RKO (cell line): Measurements from ENCODE around the gene ARFGAP1.

Experiments
- DNase-seq: peaks from one replicate; pipeline ENCODE4 v3.0.0-alpha.2; 2016; ENCODE audit warnings: low spot score

ARFGAP1 gene

DNA sequence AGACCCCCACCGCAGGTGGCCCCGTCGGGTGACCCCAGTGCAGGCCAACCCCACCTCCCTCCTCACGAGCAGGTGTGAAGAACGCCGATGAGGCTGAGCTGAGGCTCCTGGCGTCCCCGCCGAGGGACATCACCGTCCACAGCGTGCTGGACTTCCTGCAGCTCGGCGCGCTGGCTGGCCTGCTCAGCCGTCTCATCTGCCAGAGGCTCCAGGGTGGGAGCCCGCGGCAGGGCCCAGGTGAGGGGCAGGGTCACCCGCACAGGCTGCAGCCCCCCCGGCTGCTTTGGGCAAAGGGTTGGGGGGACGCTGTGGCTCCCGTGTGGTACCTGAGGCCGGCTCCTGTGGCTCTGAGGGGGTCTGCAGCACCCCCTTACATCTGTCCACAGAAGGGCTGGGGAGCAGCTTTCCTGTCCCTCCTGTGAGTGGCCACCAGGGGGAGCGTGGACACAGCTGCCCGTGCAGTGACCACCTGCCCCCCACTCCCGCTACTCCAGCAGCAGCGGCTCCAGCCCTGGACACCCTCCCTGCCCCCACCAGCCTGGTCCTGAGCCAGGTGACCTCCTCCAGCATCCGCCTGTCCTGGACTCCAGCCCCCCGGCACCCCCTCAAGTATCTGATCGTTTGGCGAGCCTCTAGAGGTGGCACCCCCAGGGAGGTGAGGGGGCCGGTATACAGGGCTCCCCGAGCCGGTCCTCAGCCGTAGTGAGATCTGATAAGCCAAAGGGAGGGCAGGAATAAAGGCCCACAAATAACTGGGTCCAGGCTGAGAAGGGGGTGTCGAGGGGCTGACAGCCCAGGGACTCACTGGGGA, 36.9 kb downstream of the ARFGAP1 start:
- peak; percentile 55 for DNase-seq

DNA sequence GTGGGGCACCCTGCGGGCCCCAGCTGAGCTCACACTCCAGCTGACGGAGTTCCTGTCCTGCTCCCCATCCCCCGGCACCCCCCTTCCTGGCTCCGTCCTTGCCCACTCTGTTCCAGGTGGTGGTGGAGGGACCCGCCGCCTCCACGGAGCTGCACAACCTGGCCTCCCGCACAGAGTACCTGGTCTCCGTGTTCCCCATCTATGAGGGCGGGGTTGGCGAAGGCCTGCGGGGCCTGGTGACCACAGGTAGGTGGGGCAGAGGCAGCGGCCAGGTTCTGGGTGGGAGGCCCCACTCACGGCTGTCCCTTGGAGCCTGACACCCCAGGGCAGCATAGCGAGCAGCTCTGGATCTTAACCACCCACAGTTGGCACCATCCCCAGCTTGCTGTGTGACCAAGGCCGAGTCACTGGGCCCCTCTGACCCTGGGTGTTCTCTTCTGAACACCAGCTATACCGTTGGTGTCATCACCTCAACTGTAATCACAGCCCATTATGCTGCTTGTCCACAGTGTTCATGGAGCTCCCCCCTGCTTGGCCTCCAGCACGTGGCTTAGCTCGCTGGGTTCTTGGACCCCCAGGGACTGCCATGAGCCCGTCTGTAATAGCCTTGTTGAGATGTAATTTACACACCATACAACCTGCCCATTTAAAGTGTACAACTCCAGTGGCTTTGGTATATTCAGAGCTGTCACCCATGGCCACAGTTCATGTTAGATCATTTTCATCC, 37.8 kb downstream of the ARFGAP1 start:
- DNase-seq: peak; percentile 33

DNA sequence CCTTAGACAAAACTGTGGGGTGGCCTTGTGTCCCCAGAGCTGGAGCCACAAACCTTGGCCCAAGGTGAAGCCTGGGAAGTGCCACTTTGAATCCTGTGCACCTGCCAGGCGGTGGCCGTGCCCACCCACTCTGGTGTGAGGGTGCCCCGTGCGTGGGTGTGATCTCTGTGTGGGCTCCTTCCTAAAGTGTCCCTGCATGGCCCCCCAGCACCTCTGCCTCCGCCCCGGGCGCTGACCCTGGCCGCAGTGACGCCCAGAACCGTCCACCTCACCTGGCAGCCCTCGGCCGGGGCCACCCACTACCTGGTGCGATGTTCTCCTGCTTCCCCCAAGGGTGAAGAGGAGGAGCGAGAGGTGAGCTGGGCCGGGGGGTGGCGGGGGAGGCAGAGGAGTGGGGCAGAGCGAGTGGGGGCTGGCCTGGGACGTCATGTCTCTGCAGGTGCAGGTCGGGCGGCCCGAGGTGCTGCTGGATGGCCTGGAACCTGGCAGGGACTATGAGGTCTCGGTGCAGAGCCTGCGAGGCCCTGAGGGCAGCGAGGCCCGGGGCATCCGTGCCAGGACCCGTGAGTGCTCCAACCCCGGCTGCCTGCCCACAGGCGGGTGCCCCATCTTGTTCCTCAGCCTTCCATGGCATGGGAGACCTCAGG, 38.7 kb downstream of the ARFGAP1 start:
- DNase-seq: no peak

DNA sequence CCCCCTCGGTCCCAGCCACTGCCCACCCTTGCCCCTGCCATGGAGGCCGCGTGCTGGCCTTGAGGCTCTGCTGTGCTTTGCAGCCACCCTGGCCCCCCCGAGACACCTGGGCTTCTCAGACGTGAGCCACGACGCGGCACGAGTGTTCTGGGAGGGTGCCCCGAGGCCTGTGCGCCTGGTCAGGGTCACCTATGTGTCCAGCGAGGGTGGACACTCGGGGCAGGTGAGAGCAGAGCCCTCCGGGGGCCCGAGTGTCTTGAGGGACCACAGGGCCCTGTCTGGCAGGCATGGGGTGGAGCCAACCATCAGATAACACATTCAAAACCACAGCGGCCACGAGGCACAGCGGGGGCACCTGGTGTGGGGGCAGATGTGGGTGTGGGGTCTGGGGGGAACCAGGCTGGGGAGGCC, 39.2 kb downstream of the ARFGAP1 start:
- DNase-seq: no peak

DNA sequence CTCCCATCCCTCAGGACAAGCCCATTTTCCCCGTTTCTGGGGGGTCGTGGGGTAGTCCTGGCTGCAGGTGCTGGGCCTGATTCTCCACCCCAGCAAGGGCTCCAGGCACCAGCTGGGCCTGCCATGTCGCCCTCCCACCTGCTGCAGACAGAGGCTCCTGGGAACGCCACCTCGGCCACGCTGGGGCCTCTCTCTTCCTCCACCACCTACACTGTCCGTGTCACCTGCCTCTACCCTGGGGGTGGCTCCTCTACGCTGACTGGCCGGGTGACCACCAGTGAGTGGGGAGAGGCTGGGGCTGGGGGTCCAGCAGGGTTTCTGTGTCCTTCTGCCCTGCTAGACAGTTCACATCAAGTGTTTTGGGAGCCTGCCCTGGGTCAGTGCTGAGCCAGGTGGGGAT, 39.7 kb downstream of the ARFGAP1 start:
- no peak for DNase-seq

DNA sequence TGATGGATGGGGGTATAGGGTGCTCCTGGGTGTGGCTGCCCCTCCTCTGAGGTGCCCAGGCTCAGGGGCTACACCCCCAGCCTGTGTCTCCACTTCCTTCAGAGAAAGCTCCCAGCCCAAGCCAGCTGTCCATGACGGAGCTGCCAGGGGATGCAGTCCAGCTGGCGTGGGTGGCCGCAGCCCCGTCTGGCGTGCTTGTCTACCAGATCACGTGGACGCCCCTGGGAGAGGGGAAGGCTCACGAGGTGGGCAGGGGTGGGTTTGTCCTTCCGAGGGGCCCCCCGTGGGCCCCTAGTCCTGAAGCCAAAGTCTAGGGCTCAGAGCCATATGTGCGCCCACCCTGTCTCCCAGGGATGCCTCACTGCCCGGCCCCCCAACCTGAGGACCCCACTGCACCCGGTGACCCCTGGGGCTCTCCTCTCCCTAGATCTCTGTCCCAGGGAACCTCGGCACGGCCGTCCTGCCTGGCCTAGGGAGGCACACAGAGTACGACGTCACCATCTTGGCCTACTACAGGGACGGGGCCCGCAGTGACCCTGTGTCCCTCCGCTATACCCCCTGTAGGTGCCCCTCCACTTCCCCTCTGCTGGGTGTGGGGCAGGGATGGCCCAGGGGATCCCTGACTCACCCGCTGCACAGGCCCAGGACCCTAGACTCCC, 40.2 kb downstream of the ARFGAP1 start:
- DNase-seq: no peak

DNA sequence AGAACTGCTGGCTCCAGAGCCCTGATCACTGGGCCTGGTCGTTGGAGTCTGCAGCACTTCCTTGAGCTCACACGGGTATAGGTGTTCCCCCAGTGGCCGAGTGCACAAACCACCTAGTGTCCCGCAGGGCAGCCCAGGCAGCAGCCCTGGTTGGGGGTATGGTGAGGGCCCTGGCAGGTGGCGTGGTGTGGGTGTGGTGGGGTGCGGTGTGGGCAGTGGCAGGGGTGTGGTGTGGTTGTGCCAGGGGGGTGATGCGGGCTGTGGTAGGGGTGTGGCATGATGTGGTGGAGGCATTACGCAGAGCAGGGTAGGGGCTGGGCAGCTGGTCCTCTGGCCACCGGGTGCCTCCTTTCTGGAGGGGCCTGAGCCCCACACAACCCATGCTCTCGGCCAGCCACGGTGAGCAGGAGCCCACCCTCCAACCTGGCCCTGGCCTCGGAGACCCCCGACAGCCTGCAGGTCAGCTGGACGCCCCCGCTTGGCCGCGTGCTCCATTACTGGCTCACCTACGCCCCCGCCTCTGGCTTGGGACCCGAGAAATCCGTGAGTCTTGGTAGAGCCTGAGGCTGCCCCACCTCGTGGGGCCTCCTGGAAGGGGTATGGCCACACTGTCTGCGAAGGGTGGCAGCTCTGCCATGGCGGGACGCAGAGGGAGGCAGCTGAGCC, 40.9 kb downstream of the ARFGAP1 start:
- no peak for DNase-seq

DNA sequence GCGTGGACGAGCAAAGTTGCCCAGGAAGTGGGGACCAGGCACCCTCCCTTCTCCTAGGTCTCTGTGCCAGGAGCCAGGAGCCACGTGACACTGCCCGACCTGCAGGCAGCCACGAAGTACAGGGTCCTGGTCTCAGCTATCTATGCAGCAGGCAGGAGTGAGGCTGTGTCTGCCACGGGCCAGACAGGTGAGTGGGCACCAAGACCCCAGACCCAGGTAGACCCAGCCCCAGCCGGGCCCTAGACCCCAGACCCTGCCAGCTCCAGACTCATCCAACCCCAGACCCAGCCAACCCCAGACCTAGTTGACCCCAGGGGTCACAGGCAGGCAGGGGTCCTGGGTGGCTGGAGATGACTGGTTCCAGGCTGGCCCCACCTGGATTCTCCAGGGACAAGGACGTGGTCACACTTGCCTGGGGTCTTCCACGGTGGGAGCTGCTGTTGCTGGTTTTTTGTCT, 41.4 kb downstream of the ARFGAP1 start:
- no peak for DNase-seq

DNA sequence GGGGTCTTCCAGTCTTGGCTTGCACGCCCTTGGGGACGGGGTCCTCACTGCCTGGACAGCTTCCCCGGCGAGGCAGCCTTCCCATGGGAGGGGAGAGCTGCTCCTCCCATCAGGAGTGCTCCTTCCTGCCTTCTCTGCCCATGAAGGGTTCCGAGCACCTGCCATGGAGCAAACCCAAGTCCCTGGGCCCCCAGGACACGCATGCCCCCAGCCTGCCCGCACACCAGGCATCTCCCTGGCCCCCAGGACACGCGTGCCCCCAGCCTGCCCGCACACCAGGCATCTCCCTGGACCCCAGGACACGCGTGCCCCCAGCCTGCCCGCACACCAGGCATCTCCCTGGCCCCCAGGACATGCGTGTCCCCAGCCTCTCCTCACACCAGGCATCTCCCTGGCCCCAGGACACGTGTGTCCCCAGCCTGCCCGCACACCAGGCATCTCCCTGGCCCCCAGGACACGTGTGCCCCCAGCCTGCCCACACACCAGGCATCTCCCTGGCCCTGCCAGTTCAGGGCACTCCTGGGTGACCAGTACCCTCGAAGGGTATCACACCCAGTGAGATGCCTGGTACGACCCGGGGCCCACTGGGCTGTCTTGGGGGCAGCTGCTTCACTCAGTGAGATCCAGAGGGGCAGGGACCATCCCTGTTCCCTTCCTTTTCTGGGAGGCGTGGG, 42.1 kb downstream of the ARFGAP1 start:
- no peak for DNase-seq

DNA sequence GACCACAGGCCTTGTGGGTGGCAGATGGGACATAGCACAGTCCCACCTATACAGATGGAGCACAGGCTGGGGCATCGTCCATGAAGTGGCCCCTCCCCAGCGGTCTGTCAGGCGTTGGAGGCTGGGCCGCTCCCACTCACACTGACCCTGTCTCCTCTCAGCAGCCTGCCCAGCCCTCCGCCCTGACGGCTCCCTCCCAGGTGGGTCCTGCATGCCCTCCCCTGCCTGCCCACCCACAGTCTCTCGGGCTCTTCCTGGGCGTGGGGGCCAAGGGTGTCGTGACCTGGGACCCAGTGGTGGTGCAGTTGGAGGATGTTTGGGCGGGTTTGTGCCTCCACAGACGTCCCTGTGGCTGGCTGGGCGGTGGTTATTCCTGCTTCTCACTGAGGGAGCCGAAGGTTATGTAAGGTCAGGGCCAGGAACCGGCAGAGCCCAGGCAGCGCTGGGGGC, 42.7 kb downstream of the ARFGAP1 start:
- DNase-seq: no peak

DNA sequence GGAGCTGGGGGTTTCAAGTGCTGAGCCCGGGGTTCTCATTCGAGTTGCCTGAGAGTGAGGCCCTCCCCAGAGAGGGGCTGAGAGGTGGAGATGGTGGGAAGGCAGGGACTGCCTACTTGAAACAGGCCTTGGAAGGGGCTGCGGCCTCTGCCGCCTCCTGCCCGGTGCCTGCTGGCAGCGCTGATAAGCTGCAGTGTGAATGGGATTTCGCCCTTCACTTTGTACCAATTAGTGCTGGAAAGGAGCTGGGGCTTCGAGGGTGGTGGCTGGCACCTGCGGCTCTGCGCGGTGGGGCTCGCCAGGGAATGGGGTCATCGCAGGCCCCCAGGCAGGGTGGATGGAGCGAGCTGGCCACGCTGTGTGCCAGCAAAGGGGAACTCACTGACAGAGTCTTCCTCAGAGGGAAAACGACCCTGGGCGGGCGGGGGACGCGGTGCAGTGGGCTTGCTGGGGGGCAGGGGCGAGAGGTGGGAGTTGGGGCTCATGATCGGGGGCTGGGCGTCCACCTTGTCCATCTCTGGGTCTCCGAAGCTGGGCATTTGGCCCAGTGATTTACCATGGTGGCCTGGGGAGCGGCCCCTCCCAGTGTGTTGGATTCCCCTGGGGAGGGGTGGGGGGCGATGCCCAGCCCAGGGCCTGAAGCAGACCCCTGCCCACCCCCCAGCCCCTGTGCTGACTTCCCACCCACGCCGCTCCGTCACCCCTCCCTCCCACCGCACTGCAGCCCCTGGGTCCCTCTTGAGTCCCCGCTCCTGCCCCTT, 43.3 kb downstream of the ARFGAP1 start:
- no peak for DNase-seq

DNA sequence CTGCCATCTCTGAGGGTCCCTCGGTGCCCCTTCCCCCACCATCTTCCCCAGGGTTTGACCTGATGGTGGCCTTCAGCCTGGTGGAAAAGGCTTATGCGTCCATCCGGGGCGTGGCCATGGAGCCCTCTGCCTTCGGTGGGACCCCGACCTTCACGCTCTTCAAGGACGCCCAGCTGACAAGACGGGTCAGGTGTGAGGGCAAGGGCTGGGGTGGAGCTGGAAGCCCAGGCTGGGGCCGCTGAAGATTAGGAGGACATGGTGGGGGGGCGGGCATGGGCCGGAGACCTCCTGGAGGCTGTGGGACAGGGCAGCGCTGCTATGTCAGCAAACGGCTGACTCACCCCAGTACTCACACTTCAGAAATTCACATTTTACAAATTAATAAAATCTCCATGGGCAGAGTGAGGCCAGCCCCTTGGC, 43.9 kb downstream of the ARFGAP1 start:
- DNase-seq: no peak

DNA sequence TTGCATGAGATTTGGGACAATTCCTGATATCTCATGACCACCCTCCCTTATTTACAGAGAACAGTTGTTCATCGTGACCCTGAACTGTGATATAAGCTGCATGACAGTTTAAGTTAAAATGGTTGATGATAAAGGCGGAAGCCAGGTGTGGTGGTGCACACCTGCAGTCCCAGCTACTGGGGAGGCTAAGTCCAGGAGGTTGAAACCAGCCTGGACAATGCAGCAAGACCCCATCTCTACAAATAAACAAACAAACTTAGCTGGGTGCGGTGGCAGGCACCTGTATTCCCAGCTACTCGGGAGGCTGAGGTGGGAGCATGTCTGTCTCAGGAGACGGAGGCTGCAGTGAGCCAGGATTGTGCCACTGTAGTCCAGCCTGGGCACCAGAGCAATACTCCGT, 44.4 kb downstream of the ARFGAP1 start:
- no peak for DNase-seq

DNA sequence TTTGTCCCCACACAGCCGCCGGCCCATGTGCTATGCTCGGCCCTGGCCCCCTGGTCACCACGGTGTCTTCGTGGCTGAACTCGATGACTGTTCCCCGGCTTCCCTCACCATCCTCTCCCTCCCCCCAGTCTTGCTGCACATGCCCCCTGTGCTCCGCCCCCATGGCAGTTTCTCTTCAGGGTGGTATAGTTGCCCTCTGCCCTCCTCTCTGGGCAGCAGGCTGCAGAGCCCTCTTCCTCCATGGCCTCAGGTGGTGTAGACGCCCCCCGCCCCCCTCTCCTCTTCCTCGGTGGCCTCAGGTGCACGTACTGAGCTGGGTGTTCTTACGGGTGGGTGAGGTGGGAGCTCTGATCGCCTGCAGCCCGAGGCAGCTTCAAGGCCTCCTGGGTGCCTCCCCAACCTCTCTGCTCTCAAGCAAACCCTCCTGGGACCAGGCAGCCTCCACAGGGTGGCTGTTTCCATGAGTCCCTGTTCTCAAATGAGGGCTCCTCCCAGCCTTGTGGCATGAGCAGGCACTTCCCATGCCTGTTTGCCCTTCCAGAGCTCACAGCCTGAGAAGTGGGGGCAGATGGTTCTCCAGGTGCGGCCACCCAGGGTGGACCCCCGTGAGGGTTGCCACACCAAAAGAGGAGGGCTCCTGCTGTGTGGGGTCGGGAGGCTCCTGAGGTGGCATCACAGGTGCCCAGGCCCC, 45.1 kb downstream of the ARFGAP1 start:
- DNase-seq: no peak

DNA sequence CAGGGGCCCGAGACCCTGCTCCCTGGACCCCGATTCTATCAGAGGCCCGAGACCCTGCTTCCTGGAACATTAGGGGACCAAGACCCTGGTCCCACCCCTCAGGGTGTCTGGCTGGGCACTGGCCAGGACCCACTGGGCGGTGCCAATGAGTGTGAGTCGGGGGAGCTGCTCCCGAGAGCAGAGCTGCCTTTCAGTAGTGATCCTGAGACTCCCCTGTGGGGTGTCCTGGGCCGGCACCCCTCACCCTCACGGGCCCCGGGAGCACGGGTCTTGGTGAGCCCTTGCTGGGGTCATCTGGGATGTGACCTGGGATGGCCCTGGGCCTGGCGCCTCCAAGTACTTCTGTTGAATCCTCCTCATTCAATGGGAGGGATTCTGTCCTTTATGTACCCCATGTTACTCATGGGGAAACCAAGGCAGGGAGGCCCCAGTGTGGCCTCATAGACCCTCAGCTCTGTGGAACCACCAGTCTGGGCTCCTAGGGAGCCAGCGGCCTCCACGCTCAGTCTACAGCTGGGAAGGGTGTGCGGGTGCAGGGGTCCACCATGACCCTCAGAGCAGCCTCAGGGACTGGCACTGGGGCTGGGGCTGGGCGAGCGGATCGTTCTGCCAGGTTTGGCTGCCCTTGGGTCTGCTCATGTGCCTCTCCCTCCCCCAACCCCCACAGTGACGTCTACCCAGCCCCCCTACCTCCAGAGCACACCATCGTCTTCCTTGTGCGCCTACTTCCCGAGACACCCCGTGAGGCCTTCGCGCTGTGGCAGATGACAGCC, 46.0 kb downstream of the ARFGAP1 start:
- DNase-seq: no peak

DNA sequence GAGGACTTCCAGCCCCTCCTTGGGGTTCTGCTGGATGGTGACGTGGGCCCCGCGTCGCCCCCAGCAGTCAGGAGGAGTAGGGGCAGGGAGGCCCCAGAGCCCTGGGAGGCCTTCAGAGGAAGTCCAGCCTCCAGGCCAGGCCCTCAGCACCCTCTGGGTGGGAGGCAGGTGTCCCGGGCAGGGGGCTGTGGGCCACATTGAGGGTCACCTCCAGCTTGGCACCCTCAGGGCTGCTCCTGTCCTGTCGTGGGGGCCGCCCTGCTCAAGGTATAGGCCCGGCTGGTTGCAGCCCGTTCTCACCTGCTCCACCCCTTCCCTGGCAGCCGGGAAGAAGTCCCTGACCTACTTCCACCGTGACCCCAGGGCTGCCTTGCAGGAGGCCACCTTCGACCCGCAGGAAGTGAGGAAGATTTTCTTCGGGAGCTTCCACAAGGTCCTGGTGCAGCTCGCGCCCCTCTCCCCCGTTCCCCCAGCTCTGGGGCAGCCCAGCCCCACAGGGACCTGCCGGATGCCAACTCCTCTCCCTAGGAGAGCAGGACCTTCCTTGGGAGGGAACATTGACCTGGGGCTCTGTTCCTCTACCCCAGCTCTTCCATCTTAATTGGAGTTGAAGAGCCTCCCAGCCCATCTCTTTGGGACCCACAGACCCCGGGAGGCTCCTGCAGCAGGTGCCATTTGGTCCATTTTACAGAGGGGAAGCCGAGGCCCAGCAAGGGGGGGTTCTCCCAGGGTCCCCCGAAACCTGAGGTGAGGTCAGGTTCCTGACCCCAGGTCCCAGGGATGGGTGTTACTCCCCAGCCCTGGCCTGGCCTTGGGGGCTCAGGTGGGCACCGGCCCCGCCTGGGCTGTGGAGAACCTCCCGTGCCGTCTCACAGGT, 46.8 kb downstream of the ARFGAP1 start:
- no peak for DNase-seq

DNA sequence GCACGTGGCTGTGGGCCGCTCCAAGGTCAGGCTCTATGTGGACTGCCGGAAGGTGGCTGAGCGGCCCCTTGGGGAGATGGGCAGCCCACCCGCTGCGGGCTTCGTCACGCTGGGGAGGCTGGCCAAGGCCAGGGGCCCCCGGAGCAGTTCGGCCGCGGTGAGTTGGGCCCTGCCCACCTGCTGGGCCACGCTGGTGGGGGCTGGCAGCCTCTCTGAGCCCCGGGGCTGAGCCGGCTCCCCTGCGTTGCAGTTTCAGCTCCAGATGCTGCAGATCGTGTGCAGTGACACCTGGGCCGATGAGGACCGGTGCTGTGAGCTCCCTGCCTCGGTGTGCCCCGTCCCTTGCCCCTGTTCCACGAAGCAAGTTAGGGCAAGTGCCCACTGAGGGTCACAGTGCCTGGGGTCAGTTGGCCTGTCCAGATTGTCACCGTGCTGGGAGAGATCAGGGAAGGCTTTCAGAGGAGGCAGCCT, 47.5 kb downstream of the ARFGAP1 start:
- DNase-seq: no peak

DNA sequence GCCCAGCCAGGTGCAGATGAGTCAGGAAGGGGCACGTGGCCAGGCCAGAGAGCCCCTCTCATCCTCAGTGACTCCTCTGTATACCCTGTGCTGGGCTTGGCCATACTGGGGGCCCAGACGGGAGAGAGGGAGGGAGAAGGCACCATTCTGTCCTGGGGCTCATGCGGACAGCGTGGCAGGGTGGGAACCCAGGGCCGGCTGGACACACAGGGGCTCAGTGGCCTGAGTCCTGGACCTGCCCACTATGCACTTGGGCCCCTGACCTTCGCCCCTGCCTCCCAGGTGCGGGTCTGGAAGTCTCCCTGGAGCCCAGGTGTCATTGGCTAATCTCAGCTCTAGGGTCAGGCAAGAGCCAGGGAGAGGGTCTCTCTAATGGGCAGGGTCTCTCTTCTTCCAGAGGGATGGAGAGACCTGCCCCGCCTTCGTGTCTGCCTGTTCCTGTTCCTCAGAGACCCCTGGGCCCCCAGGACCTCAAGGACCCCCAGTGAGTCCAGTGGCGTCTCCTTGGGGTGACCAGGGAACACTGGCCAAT, 48.1 kb downstream of the ARFGAP1 start:
- no peak for DNase-seq
